AG10803 (cell line): ENCODE measurements around the gene CENPM.

Experiments
- DNase-seq: peaks from one replicate; pipeline ENCODE4 v3.0.0; 2010; ENCODE audit warnings: low read depth
- H3K4me3 ChIP-seq: 2 replicates; pipeline ENCODE4 v1.5.1; 2011; ENCODE audit warnings: mild to moderate bottlenecking, low read length, control low read depth
- CTCF ChIP-seq: conservative IDR thresholded peaks from 2 replicates; pipeline ENCODE4 v1.5.1; 2011; ENCODE audit warnings: mild to moderate bottlenecking, low read length, control low read depth, inconsistent platforms

CENPM gene

GRCh38 chr22:41913040-41913719 is 33.8 kb downstream of the CENPM start:
- TF ChIP-seq CTCF: no peak
- H3K4me3 ChIP-seq: no peak overlapping the region

GRCh38 chr22:41912338-41913039 is 34.5 kb downstream of the CENPM start:
- no peak overlapping the region for H3K4me3 ChIP-seq
- no peak for DNase-seq
- no peak for TF ChIP-seq CTCF

More at GRCh38 chr22:41913040-41913719, 33.8 kb downstream of the CENPM start:
- DNase-seq: no peak

- no peak for TF ChIP-seq CTCF
- no peak overlapping the region for H3K4me3 ChIP-seq
- no peak for DNase-seq
Measured at GRCh38 chr22:41911001-41911611, 35.8 kb downstream of the CENPM start.

- peak; percentile 8 for DNase-seq
- no peak for TF ChIP-seq CTCF
- H3K4me3 ChIP-seq: peak overlapping the region; percentile 22
Measured at GRCh38 chr22:41910050-41911000, 36.6 kb downstream of the CENPM start.

GRCh38 chr22:41909310-41910049 is 37.5 kb downstream of the CENPM start:
- H3K4me3 ChIP-seq: no peak overlapping the region
- no peak for DNase-seq
- TF ChIP-seq CTCF: no peak

- no peak for TF ChIP-seq CTCF
- DNase-seq: no peak
- H3K4me3 ChIP-seq: no peak overlapping the region
Measured at GRCh38 chr22:41908411-41909309, 38.3 kb downstream of the CENPM start.
